ENCODE measurements around the gene DEPP1.
"Not testable (repeated sequence)": the region's sequence is repeated elsewhere in the genome, so short reads cannot be mapped to it uniquely, and the experiment has no call there.

Gene DEPP1, protein sequence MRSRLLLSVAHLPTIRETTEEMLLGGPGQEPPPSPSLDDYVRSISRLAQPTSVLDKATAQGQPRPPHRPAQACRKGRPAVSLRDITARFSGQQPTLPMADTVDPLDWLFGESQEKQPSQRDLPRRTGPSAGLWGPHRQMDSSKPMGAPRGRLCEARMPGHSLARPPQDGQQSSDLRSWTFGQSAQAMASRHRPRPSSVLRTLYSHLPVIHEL

GRCh38 chr10:44978570-44979280 is at the start of gene DEPP1:
TSS of gene DEPP1 (minus strand) at chr10:44978809. CDS start at chr10:44978030, 779 bp downstream.
- peak; percentile 92 for DNase-seq
- in situ Hi-C loops (cut with MboI; ENCODE audit: low pct_unique_long_range_greater_than_20kb, low sequenced_read_pairs) = no loop called here

DNA sequence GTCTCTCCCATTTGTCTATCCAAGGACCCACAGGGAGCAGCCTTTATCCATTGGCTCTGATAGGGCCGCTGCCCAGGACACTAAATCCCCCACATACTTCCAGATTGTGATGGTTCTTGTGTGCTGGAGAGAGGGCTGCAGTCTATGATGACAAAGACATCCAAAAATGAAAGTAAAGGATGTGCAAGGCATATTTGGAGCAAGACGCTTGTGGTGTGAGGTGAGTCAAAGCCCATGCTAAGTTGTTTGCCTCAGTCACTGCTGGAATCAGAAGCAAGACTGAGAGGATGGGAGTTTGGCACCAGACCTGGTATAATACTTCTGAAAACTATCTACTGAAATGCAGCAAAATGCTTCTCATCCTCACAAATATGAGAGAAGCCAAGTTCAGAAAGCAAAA is 44.8 kb upstream of the DEPP1 start:
- no peak for DNase-seq
- in situ Hi-C loops (cut with MboI; ENCODE audit: low pct_unique_long_range_greater_than_20kb, low sequenced_read_pairs) = no loop called here

- no peak for DNase-seq
- in situ Hi-C loops (cut with MboI; ENCODE audit: low pct_unique_long_range_greater_than_20kb, low sequenced_read_pairs) = no loop called here
Observed at GRCh38 chr10:45015590-45015989, 37.0 kb upstream of the DEPP1 start.

DNA sequence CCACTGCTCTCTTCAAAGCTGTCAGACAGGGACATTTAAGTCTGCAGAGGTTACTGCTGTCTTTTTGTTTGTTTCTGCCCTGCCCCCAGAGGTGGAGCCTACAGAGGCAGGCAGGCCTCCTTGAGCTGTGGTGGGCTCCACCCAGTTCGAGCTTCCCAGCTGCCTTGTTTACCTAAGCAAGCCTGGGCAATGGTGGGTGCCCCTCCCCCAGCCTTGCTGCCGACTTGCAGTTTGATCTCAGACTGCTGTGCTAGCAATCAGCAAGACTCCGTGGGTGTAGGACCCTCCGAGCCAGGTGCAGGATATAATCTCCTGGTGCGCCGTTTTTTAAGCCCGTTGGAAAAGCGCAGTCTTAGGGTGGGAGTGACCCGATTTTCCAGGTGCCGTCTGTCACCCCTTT is 35.9 kb upstream of the DEPP1 start:
- DNase-seq; in situ Hi-C loops (cut with MboI; ENCODE audit: low pct_unique_long_range_greater_than_20kb, low sequenced_read_pairs): not testable (repeated sequence)

DNA sequence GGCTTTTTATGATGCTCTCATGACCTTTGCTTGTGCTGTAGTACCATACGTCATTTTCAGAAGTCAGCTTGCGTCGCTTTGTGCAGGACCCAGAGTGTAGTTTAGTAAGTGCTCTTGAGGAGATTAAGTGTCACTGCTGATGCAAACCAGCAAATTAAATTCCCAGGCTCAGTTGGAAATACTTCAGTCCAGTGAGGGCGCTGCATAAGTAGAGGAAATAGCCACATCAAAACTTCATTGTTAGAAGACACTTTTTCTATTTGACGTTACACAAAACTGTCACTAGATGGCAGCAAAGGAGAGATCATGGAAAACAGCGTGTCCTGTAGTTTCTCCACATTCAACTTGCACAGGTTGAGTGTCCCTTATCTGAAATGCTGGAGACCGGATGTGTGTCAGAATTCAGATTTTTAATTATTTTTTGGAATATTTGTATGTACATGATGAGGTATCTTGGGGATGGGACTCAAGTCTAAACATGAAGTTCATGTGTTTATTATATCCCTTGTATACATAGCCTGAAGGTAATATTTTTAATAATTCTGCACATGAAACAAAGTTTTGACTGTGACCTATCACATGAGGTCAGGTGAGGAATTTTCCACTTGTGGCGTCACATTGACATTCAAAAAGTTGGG is 30.0 kb upstream of the DEPP1 start:
- in situ Hi-C loops (cut with MboI; ENCODE audit: low pct_unique_long_range_greater_than_20kb, low sequenced_read_pairs) = no loop called here
- peak; percentile 93 for DNase-seq

DNA sequence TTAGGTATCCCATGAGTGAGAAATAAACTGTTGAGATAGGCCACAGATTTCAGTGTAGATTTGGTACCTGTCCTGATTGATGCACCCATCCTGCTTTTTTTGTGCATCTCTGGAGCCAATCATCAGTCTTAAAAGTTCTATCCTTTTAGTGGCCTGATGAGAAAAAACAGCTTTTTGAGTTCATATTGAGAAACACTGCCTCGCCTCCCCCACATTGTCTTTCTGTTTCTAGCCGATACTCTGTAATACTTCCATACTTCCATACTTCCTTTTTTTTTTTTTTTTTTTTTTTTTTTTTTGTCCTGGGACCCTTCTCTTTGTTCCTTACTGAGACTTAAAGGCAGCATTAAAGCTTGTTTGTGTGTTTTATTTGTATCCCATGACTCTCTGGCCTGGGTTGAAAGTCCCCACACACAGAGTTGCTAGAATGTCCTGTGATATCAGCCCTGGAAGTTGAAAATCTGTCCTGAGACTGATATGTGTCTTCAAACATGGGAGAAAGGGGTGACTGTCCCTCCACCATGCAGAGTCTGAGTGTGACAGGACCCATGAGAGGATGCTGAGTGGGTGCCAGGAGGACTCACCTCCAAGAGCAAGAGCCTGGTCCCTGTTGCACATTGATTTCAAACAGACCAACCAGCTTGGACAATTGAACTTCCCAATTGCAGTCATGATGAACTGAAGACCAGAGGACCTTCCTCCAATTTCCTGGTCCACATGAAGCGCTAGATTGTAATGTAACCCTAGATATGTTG is 27.8 kb upstream of the DEPP1 start:
- DNase-seq = no peak
- in situ Hi-C loops (cut with MboI; ENCODE audit: low pct_unique_long_range_greater_than_20kb, low sequenced_read_pairs) = no loop called here

DNA sequence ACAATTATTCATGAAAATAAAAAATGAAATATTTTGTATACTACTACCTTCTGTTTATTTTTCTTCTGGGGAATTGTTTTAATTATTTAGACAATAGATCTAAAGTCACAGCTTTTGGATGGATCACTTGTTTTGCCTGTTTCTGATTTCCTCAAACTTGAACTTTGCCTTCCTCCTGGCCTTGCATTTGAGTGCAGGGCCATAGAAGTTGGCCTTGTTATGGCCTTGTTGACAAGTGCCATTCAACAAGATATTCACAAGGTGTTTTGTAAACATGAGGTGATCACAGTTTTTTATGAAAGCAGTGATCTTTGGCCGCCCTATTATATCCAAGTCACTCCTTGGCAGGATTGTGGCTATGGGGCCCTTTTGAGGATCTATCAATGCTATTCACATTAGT is 26.7 kb upstream of the DEPP1 start:
- DNase-seq = no peak
- in situ Hi-C loops (cut with MboI; ENCODE audit: low pct_unique_long_range_greater_than_20kb, low sequenced_read_pairs) = no loop called here

- in situ Hi-C loops (cut with MboI; ENCODE audit: low pct_unique_long_range_greater_than_20kb, low sequenced_read_pairs) = no loop called here
Observed at GRCh38 chr10:45004661-45005060, 26.1 kb upstream of the DEPP1 start.

GRCh38 chr10:45003432-45004000 is 24.9 kb upstream of the DEPP1 start:
- DNase-seq = no peak
- in situ Hi-C loops (cut with MboI; ENCODE audit: low pct_unique_long_range_greater_than_20kb, low sequenced_read_pairs) = no loop called here

More at GRCh38 chr10:45004661-45005060, 26.1 kb upstream of the DEPP1 start:
- DNase-seq = no peak

- peak; percentile 54 for DNase-seq
- in situ Hi-C loops (cut with MboI; ENCODE audit: low pct_unique_long_range_greater_than_20kb, low sequenced_read_pairs) = no loop called here
Observed at GRCh38 chr10:45001381-45002148, 23.0 kb upstream of the DEPP1 start.

- in situ Hi-C loops (cut with MboI; ENCODE audit: low pct_unique_long_range_greater_than_20kb, low sequenced_read_pairs) = no loop called here
- DNase-seq = peak; percentile 69
Observed at GRCh38 chr10:45000752-45001380, 22.3 kb upstream of the DEPP1 start, which contains the start of gene ZNF22. TSS of gene ZNF22 (plus strand) at chr10:45000923. CDS start at chr10:45003369, 2,446 bp downstream.

DNA sequence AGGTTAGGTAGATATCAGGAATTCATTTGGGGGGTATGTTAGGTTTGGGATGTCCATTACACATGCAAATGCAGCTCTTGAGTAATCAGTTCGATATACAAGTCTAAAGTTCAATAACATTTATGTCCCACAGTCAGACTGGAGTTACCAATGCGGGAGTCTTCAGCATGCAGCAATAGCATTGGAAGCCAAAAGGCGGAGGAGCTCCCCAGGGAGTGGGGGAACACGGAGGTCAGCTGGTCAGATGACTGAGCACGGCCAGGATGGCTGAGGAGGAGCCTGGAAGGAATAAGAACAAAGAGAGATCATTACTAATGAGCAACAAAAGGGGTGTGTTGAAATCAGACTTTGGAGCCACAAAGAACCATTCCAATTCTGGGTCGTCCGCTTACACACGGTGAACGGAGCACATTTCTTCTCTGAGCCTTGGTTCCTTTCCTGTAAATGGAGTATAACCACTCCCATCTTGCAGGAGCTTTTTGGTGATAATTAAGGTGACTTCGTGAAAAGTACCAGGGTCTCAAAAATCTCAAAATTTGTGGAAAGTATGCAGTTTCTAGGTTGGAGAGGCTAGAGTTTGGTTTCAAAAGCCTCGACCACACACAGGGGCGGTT is 21.6 kb upstream of the DEPP1 start:
- DNase-seq = no peak
- in situ Hi-C loops (cut with MboI; ENCODE audit: low pct_unique_long_range_greater_than_20kb, low sequenced_read_pairs) = no loop called here

- in situ Hi-C loops (cut with MboI; ENCODE audit: low pct_unique_long_range_greater_than_20kb, low sequenced_read_pairs) = no loop called here
- no peak for DNase-seq
Observed at GRCh38 chr10:44998146-44998631, 19.6 kb upstream of the DEPP1 start.

- in situ Hi-C loops (cut with MboI; ENCODE audit: low pct_unique_long_range_greater_than_20kb, low sequenced_read_pairs) = no loop called here
- DNase-seq = no peak
Observed at GRCh38 chr10:44997105-44997748, 18.6 kb upstream of the DEPP1 start.

DNA sequence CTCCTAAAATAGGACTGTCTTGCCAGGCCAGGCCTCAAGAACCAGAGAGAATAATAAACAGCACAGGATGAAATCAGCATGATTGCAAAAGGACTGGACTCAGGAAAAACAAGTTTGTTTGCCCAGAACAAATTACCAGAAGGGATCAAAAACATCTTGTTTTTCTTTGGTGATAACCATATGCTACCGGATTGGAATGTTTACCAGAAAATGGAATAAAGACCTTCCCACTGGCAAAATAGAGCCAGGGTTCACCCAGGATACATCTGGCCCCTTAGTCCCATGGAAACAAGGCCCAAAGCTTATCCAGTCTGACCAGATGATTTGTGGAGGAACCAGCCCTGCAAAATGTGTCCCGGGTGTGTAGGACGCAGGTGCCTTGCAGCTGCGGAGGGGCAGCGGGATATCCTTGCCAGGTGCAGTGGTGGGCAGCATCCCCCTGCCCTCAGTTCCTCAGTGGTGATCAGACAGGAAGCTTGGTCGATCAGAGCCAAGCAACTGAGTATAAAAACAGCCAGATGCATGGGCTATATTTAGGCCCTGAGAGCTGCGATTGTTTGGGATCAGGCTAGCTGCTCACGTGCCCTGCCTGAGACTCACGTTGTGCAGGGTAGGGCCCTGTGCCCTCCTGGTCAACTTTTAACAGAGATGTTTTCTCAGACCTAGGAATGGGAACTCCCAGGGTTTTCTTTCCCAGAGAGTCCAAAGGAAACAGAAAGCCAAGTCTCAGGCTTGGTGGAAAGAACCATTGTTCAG is 17.5 kb upstream of the DEPP1 start:
- in situ Hi-C loops (cut with MboI; ENCODE audit: low pct_unique_long_range_greater_than_20kb, low sequenced_read_pairs) = no loop called here
- peak; percentile 45 for DNase-seq

- in situ Hi-C loops (cut with MboI; ENCODE audit: low pct_unique_long_range_greater_than_20kb, low sequenced_read_pairs) = no loop called here
- DNase-seq = no peak
Observed at GRCh38 chr10:44995581-44995913, 16.9 kb upstream of the DEPP1 start.
